Measurements from ENCODE around the gene RABGAP1.

RABGAP1 gene

GRCh38 chr9:123111427-123112014 is 170.7 kb downstream of the RABGAP1 start:
- no peak for DNase-seq (ENCODE audit: low read depth in 3 of 3)

DNA sequence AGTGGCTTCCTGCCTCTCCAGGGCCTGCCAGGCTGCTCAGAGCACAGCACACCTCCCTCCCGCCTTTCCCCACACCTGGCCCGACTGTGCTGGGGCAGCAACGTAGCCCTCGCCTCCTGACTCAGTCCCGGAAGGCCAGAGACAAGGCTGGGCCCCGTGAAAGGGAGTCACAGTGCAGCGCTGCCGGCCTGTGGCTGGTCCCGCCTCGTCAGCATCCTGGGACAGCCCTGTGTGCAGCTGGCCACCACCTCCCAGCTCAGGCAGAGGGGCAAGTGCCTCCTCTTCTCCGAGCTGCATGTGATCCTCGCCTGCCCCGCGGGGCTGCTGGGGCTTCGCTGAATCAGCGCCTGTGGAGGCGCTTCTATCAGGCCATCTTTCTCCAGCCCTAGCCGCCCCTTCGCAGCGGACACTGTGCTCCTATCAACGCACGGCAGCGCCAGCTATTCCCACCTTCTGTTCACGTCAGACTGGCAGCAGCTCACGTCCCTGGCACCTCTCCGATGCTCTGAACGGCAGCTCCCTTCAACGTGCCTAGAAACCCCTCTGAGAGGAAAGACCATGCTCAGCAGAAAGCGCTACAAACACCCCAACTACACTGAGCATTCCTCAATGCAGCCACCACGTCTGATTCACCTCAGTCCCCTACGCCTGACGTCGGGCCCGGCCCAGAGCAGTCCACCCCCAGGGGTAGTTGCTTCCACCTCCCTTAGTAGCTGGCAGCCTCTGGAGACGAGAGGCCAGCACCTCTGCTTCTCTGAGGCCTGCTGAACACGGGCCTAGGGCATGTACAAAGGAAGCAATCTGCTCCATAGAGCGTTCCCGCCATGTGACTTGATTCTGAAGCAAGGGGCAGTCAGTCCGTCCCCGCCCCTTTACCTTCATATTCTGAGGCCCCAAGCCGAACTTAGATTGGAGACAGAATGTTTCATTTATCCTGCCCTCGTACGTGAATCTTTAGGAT is 171.5 kb downstream of the RABGAP1 start:
- DNase-seq (ENCODE audit: low read depth in 3 of 3): no peak

- DNase-seq (ENCODE audit: low read depth in 3 of 3): no peak
These were observed 172.4 kb downstream of the RABGAP1 start for GRCh38 chr9:123113185-123113584.

GRCh38 chr9:123115146-123115913 is 174.5 kb downstream of the RABGAP1 start:
- no peak for DNase-seq (ENCODE audit: low read depth in 3 of 3)

DNA sequence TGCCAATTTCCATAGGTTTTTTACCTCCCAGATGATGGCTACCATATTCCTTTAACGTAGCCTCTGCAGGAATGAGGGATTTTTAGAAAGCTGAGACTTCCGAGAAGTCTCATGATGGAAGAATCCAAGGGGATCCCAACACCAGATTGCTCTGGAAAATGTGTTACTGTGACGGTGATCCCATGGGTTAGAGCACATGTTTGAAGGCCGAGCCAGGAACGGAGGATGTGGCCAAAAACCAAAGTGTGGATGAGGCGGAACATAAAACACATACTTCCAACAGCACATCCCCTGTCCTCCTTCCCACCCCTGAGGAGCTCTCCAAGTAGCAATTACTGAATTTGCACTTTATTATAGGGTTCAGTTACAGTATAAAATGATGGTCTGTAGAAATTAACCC is 175.2 kb downstream of the RABGAP1 start:
- DNase-seq (ENCODE audit: low read depth in 3 of 3): no peak

DNA sequence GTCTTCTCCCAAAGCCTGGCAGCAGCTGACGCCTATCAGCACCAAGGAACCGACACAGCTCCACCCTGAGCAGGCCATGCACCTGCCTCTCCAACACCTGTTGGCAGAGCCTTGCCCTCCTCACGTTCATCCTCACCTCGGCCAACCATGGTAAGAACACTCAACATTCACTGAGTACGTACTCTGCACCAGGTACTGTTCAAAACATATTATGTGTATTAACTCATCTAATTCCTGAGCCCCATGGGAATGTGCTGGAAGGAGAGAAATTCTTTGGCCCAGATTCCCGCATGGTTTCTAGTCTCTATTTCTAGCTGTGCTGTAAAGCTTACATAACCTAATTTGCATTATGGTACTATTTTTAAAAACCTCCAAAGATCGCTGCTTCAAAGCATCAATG is 178.7 kb downstream of the RABGAP1 start:
- DNase-seq (ENCODE audit: low read depth in 3 of 3): no peak

GRCh38 chr9:123120131-123120530 is 179.3 kb downstream of the RABGAP1 start:
- DNase-seq (ENCODE audit: low read depth in 3 of 3): no peak

- no peak for DNase-seq (ENCODE audit: low read depth in 3 of 3)
These were observed 180.1 kb downstream of the RABGAP1 start for GRCh38 chr9:123120953-123121352.

- no peak for DNase-seq (ENCODE audit: low read depth in 3 of 3)
These were observed 180.6 kb downstream of the RABGAP1 start for GRCh38 chr9:123121457-123121856.

- DNase-seq (ENCODE audit: low read depth in 3 of 3): no peak
These were observed 186.8 kb downstream of the RABGAP1 start for GRCh38 chr9:123127512-123128075.

GRCh38 chr9:123128591-123128990 is 187.8 kb downstream of the RABGAP1 start:
- no peak for DNase-seq (ENCODE audit: low read depth in 3 of 3)

DNA sequence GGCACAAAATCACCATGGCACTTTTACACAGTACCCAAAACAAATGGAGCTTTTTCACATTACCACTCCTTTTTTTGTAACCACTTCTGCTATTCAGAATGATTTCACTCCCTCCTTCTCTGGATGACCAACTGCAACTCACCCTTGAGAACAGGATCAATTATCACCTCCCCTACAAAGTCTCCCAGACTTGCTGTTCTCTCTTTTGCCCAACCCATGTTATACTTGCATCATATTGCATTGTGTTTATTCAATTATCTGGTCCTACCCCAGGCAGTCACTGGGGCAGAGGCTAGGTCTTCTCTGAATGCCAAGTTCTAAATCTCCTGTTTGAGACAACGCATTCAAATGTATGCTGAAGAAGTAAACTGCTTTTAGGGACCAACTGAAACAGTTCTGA is 188.6 kb downstream of the RABGAP1 start:
- DNase-seq (ENCODE audit: low read depth in 3 of 3): no peak

DNA sequence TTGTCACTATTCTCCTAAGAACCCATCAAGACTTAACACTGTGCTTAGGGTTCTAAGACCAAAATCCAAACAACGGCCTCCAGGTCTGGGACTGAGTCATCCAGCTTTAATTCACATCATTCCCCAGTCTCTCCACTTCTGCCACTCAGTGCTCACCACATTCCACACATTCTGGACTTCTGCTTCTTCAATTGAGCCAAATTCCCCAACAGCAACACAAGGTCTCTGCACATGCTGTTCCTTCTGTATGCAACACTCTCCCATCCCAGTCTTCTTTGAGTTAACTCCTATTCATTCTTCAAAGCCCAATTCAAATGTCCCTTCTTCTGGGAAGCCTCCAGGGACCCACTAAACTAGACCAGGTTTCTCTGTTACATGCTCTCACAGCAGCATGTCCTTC is 190.4 kb downstream of the RABGAP1 start:
- DNase-seq (ENCODE audit: low read depth in 3 of 3): no peak

GRCh38 chr9:123131993-123132392 is 191.2 kb downstream of the RABGAP1 start:
- no peak for DNase-seq (ENCODE audit: low read depth in 3 of 3)

DNA sequence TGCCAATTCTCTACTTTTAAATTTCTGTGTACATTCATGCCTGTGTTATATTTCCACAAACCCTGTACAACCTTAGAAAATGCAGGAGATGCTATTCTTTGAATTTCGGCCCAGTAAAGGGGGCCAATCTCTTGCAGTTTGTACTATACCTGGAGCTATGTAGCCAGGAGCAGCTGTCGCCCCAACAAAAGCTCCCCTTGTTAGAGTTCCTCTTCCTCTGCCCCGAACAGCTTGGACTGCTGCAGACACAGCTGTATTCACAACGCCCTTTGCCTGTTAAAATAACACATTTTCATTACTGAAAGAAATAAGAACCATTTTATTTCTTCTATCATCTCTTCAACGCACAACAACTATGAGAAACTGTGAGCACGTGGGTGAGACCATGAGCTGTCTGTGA is 191.9 kb downstream of the RABGAP1 start:
- DNase-seq (ENCODE audit: low read depth in 3 of 3): no peak

DNA sequence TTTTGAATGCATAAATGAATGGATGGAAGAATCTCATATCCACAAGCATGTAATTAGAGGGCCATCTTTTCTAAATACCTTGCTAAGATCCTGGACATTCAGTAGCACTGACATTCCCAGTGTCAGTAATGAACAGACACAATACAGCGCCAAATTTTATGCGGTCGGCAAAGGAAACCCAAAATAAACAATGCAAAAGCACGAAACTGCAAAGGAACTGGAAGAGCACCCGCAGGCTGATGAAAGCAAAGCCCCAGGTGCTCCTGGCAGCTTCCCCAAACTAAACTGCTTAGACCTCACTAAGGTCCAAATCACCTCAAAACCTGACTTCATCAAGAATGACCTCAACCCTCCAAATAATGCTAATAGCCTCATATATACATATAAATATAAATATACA is 194.6 kb downstream of the RABGAP1 start:
- no peak for DNase-seq (ENCODE audit: low read depth in 3 of 3)

DNA sequence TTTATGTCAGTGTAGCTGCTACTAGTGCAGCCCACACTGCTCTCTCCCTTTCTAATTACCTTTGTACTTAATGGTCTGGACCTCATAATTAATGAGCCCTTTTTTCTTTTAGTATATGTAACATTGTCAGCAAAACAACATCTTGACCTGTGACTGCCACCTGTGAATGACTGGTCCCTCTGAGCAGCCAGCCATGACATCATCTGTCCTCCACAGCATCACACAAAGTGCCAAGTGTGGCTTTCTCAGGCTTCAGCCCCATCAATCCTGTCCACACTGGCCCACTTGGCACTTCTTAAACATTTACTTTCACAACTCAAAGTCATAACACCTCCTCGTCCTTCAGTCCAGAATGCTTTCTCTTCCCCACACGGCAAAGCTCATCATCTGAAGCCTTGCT is 197.3 kb downstream of the RABGAP1 start:
- no peak for DNase-seq (ENCODE audit: low read depth in 3 of 3)

GRCh38 chr9:123149067-123149466 is 208.2 kb downstream of the RABGAP1 start:
- DNase-seq (ENCODE audit: low read depth in 3 of 3): no peak

- DNase-seq (ENCODE audit: low read depth in 3 of 3): no peak
These were observed 210.1 kb downstream of the RABGAP1 start for GRCh38 chr9:123150708-123151503.
